SK-N-MC (cell line): Measurements from ENCODE around the gene FCGR2B.

Experiments used
- EZH2 ChIP-seq: fragments of 200-600 bp; sonication (generic); IDR thresholded peaks from one replicate; pipeline ENCODE4 v1.6.1; 2017; ENCODE audit warnings: antibody characterized with exemption
- FOXP2 ChIP-seq: optimal IDR thresholded peaks from 2 replicates; pipeline ENCODE3; 2011; ENCODE audit warnings: mild to moderate bottlenecking, moderate library complexity; ENCODE audit not compliant: insufficient read depth; ENCODE audit errors: extremely low read length, control extremely low read depth
- POLR2AphosphoS5 ChIP-seq: IDR thresholded peaks from 2 replicates; pipeline ENCODE4 v1.6.1; 2012; ENCODE audit warnings: mild to moderate bottlenecking, low read depth, low read length, borderline replicate concordance

DNA sequence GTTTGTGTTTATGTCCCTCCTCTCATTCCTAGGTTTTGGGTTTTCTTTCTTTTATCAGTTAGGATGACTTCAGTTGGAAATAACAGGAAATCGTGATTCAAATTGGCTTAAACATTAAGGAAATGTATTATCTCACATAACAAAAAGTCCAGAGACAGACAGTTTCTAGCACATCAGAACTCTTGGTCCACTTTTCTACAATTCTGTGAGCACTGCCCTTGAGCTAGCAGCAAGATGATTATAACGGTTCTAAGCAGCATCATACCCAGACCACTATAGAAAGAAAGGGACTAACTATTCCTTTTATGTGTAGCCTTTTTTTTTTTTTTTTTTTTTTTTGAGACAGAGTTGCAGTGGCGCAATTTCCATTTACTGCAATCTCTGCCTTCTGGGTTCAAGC lies 18.9 kb downstream of the FCGR2B start:
- TF ChIP-seq EZH2 (no peak), POLR2AphosphoS5 (no peak), FOXP2 (no peak)
